Left hindlimb (tissue), 1 donor: ENCODE measurements around the gene GLIS2.

Source experiments
- DNase-seq: peaks from one replicate; pipeline ENCODE4 v3.0.0-alpha.2; 2018

The GLIS2 gene

GRCh38 chr16:4385789-4386450, 70.1 kb downstream of the GLIS2 start:
- peak; percentile 80 for DNase-seq

GRCh38 chr16:4386451-4386805, 70.6 kb downstream of the GLIS2 start:
- DNase-seq: no peak

- peak; percentile 45 for DNase-seq
Measured at GRCh38 chr16:4386951-4387565, 71.2 kb downstream of the GLIS2 start.

GRCh38 chr16:4387781-4388180, 71.9 kb downstream of the GLIS2 start:
- peak; percentile 36 for DNase-seq

GRCh38 chr16:4388271-4389021, 72.6 kb downstream of the GLIS2 start:
- peak; percentile 48 for DNase-seq
